GM23248 (cell line): ENCODE results near the gene AGBL3. TPM values are rescaled to one million over a fixed set of nuclear protein-coding genes. Genes with fewer than 3 reads are reported as not detected.

Source experiments
- DNase-seq: peaks from one replicate; pipeline ENCODE4 v3.0.0-alpha.2; 2015
- H2AFZ ChIP-seq: fragments of 200-600 bp; sonication (generic); 2 replicates; pipeline ENCODE4 v1.6.1; 2016; ENCODE audit warnings: antibody characterized with exemption
- H3F3A ChIP-seq: fragments of 200-600 bp; sonication (generic); 2 replicates; pipeline ENCODE4 v1.6.1; 2016; ENCODE audit warnings: mild to moderate bottlenecking, antibody characterized with exemption, mixed run types; ENCODE audit not compliant: insufficient read depth
- H3K27ac ChIP-seq: fragments of 200-600 bp; sonication (generic); 2 replicates; pipeline ENCODE4 v1.5.1; 2016; ENCODE audit warnings: mild to moderate bottlenecking
- H3K27me3 ChIP-seq: fragments of 200-600 bp; sonication (generic); replicated peaks from 2 replicates; pipeline ENCODE4 v1.6.1; 2016; ENCODE audit warnings: mild to moderate bottlenecking; ENCODE audit not compliant: insufficient read depth
- H3K36me3 ChIP-seq: fragments of 200-600 bp; sonication (generic); 2 replicates; pipeline ENCODE4 v1.6.1; 2016; ENCODE audit warnings: low read depth, mild to moderate bottlenecking
- H3K4me1 ChIP-seq: fragments of 200-600 bp; sonication (generic); 2 replicates; pipeline ENCODE4 v1.6.1; 2016; ENCODE audit warnings: mild to moderate bottlenecking; ENCODE audit not compliant: insufficient read depth
- H3K4me2 ChIP-seq: fragments of 200-600 bp; sonication (generic); one replicate; pipeline ENCODE4 v1.6.1; 2016; ENCODE audit warnings: mild to moderate bottlenecking; ENCODE audit not compliant: unreplicated experiment
- H3K4me3 ChIP-seq: fragments of 200-600 bp; sonication (generic); 2 replicates; pipeline ENCODE4 v1.5.1; 2016; ENCODE audit warnings: mild to moderate bottlenecking
- H3K79me2 ChIP-seq: fragments of 200-600 bp; sonication (generic); 2 replicates; pipeline ENCODE4 v1.6.1; 2016; ENCODE audit warnings: mild to moderate bottlenecking; ENCODE audit not compliant: insufficient read depth
- H3K9ac ChIP-seq: fragments of 200-600 bp; sonication (generic); 2 replicates; pipeline ENCODE4 v1.6.1; 2016; ENCODE audit warnings: mild to moderate bottlenecking
- H3K9me2 ChIP-seq: fragments of 200-600 bp; sonication (generic); 2 replicates; pipeline ENCODE4 v1.6.1; 2016; ENCODE audit warnings: mixed run types, mild to moderate bottlenecking, moderate library complexity; ENCODE audit not compliant: insufficient read depth
- H3K9me3 ChIP-seq: fragments of 200-600 bp; sonication (generic); one replicate; pipeline ENCODE4 v1.6.1; 2017; ENCODE audit warnings: low read depth
- H4K20me1 ChIP-seq: fragments of 200-600 bp; sonication (generic); 2 replicates; pipeline ENCODE4 v1.6.0; 2016; ENCODE audit not compliant: insufficient read depth
- EZH2 ChIP-seq: fragments of 200-600 bp; sonication (generic); IDR thresholded peaks from 2 replicates; pipeline ENCODE4 v1.6.1; 2018; ENCODE audit warnings: antibody characterized with exemption, mild to moderate bottlenecking; ENCODE audit not compliant: insufficient read depth, poor library complexity, severe bottlenecking
- EZH2phosphoT487 ChIP-seq: fragments of 200-600 bp; sonication (generic); IDR thresholded peaks from 2 replicates; pipeline ENCODE4 v1.6.1; 2018; ENCODE audit warnings: antibody characterized with exemption, moderate library complexity, mild to moderate bottlenecking, low read depth; ENCODE audit not compliant: insufficient read depth
- WGBS, 2 experiments: methylation state at CpG; one replicate each; pipeline ENCODE4 v1.1.6; 2015 to 2017; ENCODE audit warnings: low lambda C conversion rate in 2 of 2, low coverage in 1 of 2; ENCODE audit errors: missing lambda C conversion rate in 2 of 2; 5-methylcytosine and 5-hydroxymethylcytosine counted together
- in situ Hi-C: fragments of 300-500 bp; cut with MboI; formaldehyde crosslinking; loops from 2 replicates; pipeline ENCODE4 v1.15.0; 2020
- polyA plus RNA-seq: library from polyadenylated mRNA; unstranded; fragments of >200 nt; fragmentation: Nextera tagmentation; extraction: Ambion mirVana; gene quantifications from 2 replicates; pipeline ENCODE4 v1.2.1, GENCODE V29; 2016
- total RNA-seq: library from RNA; depleted of rRNA; stranded (reverse); fragments of >200 nt; shearing (Covaris generic); gene quantifications from 2 replicates; pipeline ENCODE4 v1.2.3, GENCODE V29; 2014

Gene AGBL3
- total and polyA plus RNA-seq, 2 experiments from 2014 or later = 1.4 to 2.4 TPM

DNA sequence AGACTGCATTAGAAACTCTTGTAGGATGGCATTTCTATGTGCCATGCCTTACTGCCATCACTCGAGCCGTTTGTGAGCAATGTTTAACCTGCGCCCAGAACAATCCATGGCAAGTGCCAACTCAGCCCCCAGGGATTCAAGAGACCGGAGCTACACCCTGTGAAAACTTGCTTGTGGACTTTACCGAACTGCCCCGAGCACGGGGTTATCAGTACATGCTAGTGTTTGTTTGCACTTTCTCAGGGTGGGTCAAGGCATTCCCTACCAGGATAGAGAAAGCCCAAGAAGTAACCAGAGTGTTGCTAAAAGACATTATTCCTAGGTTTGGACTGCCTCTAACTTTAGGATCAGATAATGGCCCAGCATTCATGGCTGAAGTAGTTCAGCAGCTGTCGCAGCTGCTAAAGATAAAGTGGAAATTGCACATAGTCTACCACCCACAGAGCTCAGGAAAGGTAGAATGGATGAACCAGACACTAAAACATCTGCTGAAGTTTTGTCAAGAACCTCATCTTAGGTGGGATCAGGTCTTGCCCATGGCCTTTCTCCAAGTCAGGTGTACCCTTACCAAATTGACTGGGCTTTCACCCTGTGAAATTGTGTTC, 193.1 kb downstream of the AGBL3 start:
- no peak overlapping the region for H3K27ac ChIP-seq
- no peak overlapping the region for H2AFZ ChIP-seq
- no peak overlapping the region for H3K4me3 ChIP-seq
- H3K27me3 ChIP-seq = no peaks in the 10 kb centered on the region
- no peaks in the 10 kb centered on the region for H3K9me3 ChIP-seq
- H3K36me3 ChIP-seq = peaks cover 5% of the 10 kb centered on the region
- no peaks in the 10 kb centered on the region for H3K9me2 ChIP-seq
- in situ Hi-C loops = loop anchor here (25.0 kb wide), 1 partner anchor 517 kb away; no protein-coding TSS in a partner anchor
- no peaks in the 10 kb centered on the region for H4K20me1 ChIP-seq
- no peak overlapping the region for H3K4me2 ChIP-seq
- WGBS, 2 experiments = 90 to 93% methylated on average over 8 of the region's 8 CpGs
- no peaks in the 10 kb centered on the region for H3K79me2 ChIP-seq
- TF ChIP-seq EZH2phosphoT487 = no peak
- TF ChIP-seq EZH2 = no peak
- no peak overlapping the region for H3K9ac ChIP-seq
- no peaks in the 10 kb centered on the region for H3F3A ChIP-seq
- H3K4me1 ChIP-seq = no peaks in the 10 kb centered on the region
- DNase-seq = no peak

DNA sequence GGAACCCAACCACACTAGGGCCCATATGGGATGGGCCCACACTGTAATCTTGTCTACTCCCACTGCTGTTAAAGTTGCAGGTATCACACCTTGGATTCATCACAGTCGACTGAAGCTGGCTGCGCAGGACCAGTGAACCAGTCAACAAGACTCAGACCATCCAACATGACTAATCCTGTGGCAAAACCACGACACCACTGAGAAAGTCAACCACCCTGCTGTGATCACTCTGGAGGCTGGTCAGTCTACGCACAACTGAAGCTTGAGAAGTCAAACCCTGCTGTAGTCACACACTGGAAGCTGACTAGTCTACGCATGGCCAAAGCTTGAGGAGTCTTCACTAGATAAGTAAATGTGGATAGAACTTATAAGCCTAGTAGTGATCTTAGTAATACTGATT, 193.8 kb downstream of the AGBL3 start:
- H3K27ac ChIP-seq = no peak overlapping the region
- no peaks in the 10 kb centered on the region for H3K9me3 ChIP-seq
- TF ChIP-seq EZH2 (no peak), EZH2phosphoT487 (no peak)
- in situ Hi-C loops = loop anchor here (25.0 kb wide), 1 partner anchor 518 kb away; no protein-coding TSS in a partner anchor
- H3K27me3 ChIP-seq = no peaks in the 10 kb centered on the region
- H3K36me3 ChIP-seq = peaks cover 5% of the 10 kb centered on the region
- no peak overlapping the region for H3K4me3 ChIP-seq
- no peaks in the 10 kb centered on the region for H3K4me1 ChIP-seq
- H3K9me2 ChIP-seq = no peaks in the 10 kb centered on the region
- no peaks in the 10 kb centered on the region for H4K20me1 ChIP-seq
- H2AFZ ChIP-seq = no peak overlapping the region
- WGBS, 2 experiments = 90 to 92% methylated on average over 5 of the region's 5 CpGs
- no peaks in the 10 kb centered on the region for H3F3A ChIP-seq
- no peak for DNase-seq
- H3K79me2 ChIP-seq = no peaks in the 10 kb centered on the region
- H3K9ac ChIP-seq = no peak overlapping the region
- H3K4me2 ChIP-seq = no peak overlapping the region

DNA sequence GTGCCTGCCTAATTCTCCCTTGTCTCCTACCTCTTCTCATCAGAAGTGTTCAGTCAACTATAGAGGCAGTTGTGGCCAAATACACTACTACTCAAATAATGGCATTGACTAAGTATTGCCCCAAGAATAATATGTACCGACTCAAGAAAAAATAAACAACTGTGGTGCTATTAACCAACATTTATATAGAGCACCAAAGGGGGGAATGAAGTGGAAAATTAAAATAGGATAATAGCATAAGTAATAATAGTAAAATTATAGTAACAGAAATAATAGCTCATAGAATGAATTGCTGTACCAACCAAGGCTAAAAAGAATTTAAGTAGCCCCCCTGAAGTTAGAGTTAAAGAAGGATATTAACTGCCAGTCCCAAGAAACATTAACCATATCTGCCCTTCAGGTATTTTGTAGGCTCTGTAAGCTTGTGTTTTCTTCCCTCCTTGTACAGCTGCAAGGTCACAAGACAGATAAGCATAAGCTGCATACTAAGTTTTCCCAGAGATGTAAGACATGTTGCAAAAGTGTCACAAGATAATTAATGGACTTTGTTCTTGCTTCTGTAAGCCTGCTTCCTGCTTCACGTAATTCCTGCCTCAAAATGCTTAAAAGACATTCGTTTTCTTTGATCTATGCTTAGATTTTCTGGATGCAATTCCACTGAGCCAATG, 195.1 kb downstream of the AGBL3 start:
- H3K4me3 ChIP-seq = no peak overlapping the region

DNA sequence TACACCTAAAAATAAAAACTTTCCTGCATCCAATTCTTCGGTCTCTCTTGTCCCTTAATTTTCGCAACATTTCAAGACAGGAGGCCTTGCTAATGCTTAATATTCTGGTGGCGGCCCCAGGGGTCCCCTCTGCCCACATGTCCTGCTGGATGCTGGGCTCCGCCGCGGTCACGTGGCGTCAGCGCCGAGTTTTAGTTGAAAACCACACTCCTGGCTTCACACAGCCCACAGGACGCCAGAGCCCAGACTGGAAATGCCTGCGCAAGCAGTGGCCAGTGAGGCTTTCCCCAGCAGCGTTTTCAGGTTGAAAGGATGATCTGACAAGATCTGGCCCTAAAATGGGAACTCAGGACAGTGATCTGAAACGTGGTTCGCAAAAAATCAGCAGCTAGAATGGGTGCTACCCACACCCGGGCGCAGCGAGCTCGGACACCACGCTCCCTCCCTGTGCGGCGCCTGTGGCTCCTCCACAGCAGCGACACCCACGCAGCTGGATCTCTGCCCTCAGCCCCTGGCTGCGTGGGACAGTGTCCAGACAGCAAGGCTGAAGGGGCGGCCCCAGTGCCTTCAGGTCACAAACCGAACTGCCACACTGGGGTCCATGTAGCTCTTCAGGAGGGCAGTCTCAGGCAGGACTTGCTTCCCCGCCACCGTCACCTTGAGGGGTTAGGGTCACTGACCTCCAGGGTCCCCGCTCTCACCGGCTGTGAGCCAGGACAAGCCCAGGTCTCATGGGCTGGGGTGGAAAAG, 195.8 kb downstream of the AGBL3 start:
- Histone ChIP-seq H3K79me2 (no peaks in the 10 kb centered on the region), H4K20me1 (no peaks in the 10 kb centered on the region), H3K9me2 (no peaks in the 10 kb centered on the region), H3K4me2 (no peak overlapping the region), H2AFZ (no peak overlapping the region), H3K9me3 (no peaks in the 10 kb centered on the region), H3K27me3 (no peaks in the 10 kb centered on the region), H3K9ac (no peak overlapping the region), H3K36me3 (peaks cover 5% of the 10 kb centered on the region), H3F3A (no peaks in the 10 kb centered on the region), H3K27ac (no peak overlapping the region), H3K4me3 (no peak overlapping the region), H3K4me1 (no peaks in the 10 kb centered on the region)
- TF ChIP-seq EZH2 (no peak), EZH2phosphoT487 (no peak)
- DNase-seq = no peak
- in situ Hi-C loops = loop anchor here (25.0 kb wide), 1 partner anchor 520 kb away; no protein-coding TSS in a partner anchor
- WGBS, 2 experiments = 92 to 97% methylated on average over 30 to 31 of the region's 31 CpGs

More for the DNA sequence above, 195.1 kb downstream of the AGBL3 start:
- no peak for TF ChIP-seq EZH2phosphoT487
- no peak for TF ChIP-seq EZH2
- Histone ChIP-seq H3K4me1 (no peaks in the 10 kb centered on the region), H3K4me2 (no peak overlapping the region), H3K9ac (no peak overlapping the region), H3K79me2 (no peaks in the 10 kb centered on the region), H3K27ac (no peak overlapping the region), H3K27me3 (no peaks in the 10 kb centered on the region), H3K9me2 (no peaks in the 10 kb centered on the region), H3K36me3 (peaks cover 5% of the 10 kb centered on the region), H3K9me3 (no peaks in the 10 kb centered on the region), H2AFZ (no peak overlapping the region), H4K20me1 (no peaks in the 10 kb centered on the region), H3F3A (no peaks in the 10 kb centered on the region)
- WGBS, 2 experiments = 84 to 94% methylated on average over 3 of the region's 3 CpGs
- no peak for DNase-seq
- in situ Hi-C loops = loop anchor here (25.0 kb wide), 1 partner anchor 519 kb away; no protein-coding TSS in a partner anchor
